Uterus (tissue), 4 donors: ENCODE results near the gene PDGFRB. TPM values are rescaled to one million over a fixed set of nuclear protein-coding genes. Genes with fewer than 3 reads are reported as not detected.
A peak's percentile ranks its signal among the peaks of the same experiment; 100 is the strongest.

Experiments used
- DNase-seq, 2 donors: peaks; one replicate each; pipeline ENCODE4 v3.0.0-alpha.2; 2019 to 2020
- H3K27ac ChIP-seq, 2 donors: fragments of 200-600 bp; sonication (generic); 1 replicate in 1 of 2; 2 replicates in 1 of 2; pipeline ENCODE4 v1.5.1; 2016 to 2018
- H3K27me3 ChIP-seq, 2 donors: fragments of 200-600 bp; sonication (generic); one replicate each; pipeline ENCODE4 v1.5.1; 2018 to 2019; ENCODE audit warnings: control low read depth in 1 of 2
- H3K36me3 ChIP-seq, 2 donors: fragments of 200-600 bp; sonication (generic); one replicate each; pipeline ENCODE4 v1.5.1; 2019; ENCODE audit warnings: control low read depth in 1 of 2
- H3K4me1 ChIP-seq, 2 donors: fragments of 200-600 bp; sonication (generic); one replicate each; pipeline ENCODE4 v1.5.1; 2018 to 2019; ENCODE audit warnings: control low read depth in 1 of 2
- H3K4me3 ChIP-seq, 2 donors: fragments of 200-600 bp; sonication (generic); 1 replicate in 1 of 2; 2 replicates in 1 of 2; pipeline ENCODE4 v1.5.1; 2018 to 2019; ENCODE audit warnings: mild to moderate bottlenecking in 1 of 2
- H3K9me3 ChIP-seq, 2 donors: fragments of 200-600 bp; sonication (generic); one replicate each; pipeline ENCODE4 v1.5.1; 2019; ENCODE audit warnings: control low read depth in 1 of 2
- CTCF ChIP-seq, 4 experiments: fragments of 200-600 bp in 2 of 4; fragments of 450-650 bp in 2 of 4; sonication (generic) in 2 of 4; IDR thresholded peaks; one replicate each; pipeline ENCODE4 v1.5.1; 2016 to 2019; ENCODE audit warnings: antibody characterized with exemption in 4 of 4, mild to moderate bottlenecking in 2 of 4, moderate library complexity in 1 of 4
- POLR2A ChIP-seq, 2 donors: fragments of 450-650 bp; IDR thresholded peaks; one replicate each; pipeline ENCODE4 v1.6.1; 2016; ENCODE audit warnings: antibody characterized with exemption in 2 of 2, mild to moderate bottlenecking in 1 of 2, moderate library complexity in 1 of 2
- intact Hi-C: fragments of 100-400 bp; cut with DNase I; formaldehyde crosslinking; loops from one replicate; pipeline ENCODE4 v1.15.1; 2023; ENCODE audit warnings: low total_unique reads
- total RNA-seq, 4 donors: library from RNA; depleted of rRNA in 3 of 4; stranded (reverse); fragments of >200 nt in 3 of 4; gene quantifications; one replicate each; pipeline versions ENCODE4 v1.1.0 to v1.2.4, GENCODE V29; 2014 to 2023
- donor health status: DM: yes; HTN: yes; CAD: no.

PDGFRB gene
- total RNA-seq, result 100 to 1,000 TPM in 3 of 4 donors, 10 to 100 TPM in 1; 60.2 to 378 (median 235) TPM

GRCh38 chr5:150155258-150156026 lies at the start of gene PDGFRB:
Gene PDGFRB, minus strand, starts transcription at chr5:150155845. Its CDS starts 18,798 bp downstream, at chr5:150137047.
- DNase-seq, result peak; percentile 94 to 97
- Histone ChIP-seq H3K4me1 (peaks cover 0 to 22% of the 10 kb centered on the region in 2 donors), H3K36me3 (no peaks in the 10 kb centered on the region), H3K27me3 (no peaks in the 10 kb centered on the region), H3K4me3 (peak within 1 kb of the TSS; percentile 78 to 86), H3K9me3 (no peaks in the 10 kb centered on the region), H3K27ac (peak within 1 kb of the TSS; percentile 97 to 99)
- TF ChIP-seq POLR2A (IDR thresholded peaks at IDR 0.05), result peak; percentile 89
- peak in 1 of 4 experiments; percentile 25 for TF ChIP-seq CTCF (IDR thresholded peaks at IDR 0.05)
- intact Hi-C loops, result no loop called here

- DNase-seq, result no peak
Measured at GRCh38 chr5:150204590-150204960, 48.9 kb upstream of the PDGFRB start.

GRCh38 chr5:150203832-150204589 lies 48.4 kb upstream of the PDGFRB start:
- H3K36me3 ChIP-seq, result no peaks in the 10 kb centered on the region
- DNase-seq, result no peak
- no peaks in the 10 kb centered on the region for H3K9me3 ChIP-seq
- no peaks in the 10 kb centered on the region for H3K27me3 ChIP-seq
- TF ChIP-seq CTCF (IDR thresholded peaks at IDR 0.05) (no peak), POLR2A (IDR thresholded peaks at IDR 0.05) (no peak)
- H3K4me3 ChIP-seq, result no peak overlapping the region
- no peaks in the 10 kb centered on the region for H3K4me1 ChIP-seq
- intact Hi-C loops, result no loop called here
- no peak overlapping the region for H3K27ac ChIP-seq

More at GRCh38 chr5:150204590-150204960, 48.9 kb upstream of the PDGFRB start:
- intact Hi-C loops, result no loop called here
- no peaks in the 10 kb centered on the region for H3K9me3 ChIP-seq
- H3K4me3 ChIP-seq, result no peak overlapping the region
- H3K27me3 ChIP-seq, result no peaks in the 10 kb centered on the region
- no peaks in the 10 kb centered on the region for H3K4me1 ChIP-seq
- no peak overlapping the region for H3K27ac ChIP-seq
- H3K36me3 ChIP-seq, result no peaks in the 10 kb centered on the region
- TF ChIP-seq CTCF (IDR thresholded peaks at IDR 0.05), result no peak
- no peak for TF ChIP-seq POLR2A (IDR thresholded peaks at IDR 0.05)

- no peak for DNase-seq
- Histone ChIP-seq H3K9me3 (no peaks in the 10 kb centered on the region), H3K27ac (no peak overlapping the region), H3K27me3 (no peaks in the 10 kb centered on the region), H3K4me1 (no peaks in the 10 kb centered on the region), H3K36me3 (no peaks in the 10 kb centered on the region), H3K4me3 (no peak overlapping the region)
- no peak for TF ChIP-seq POLR2A (IDR thresholded peaks at IDR 0.05)
- TF ChIP-seq CTCF (IDR thresholded peaks at IDR 0.05), result no peak
- intact Hi-C loops, result no loop called here
Measured at GRCh38 chr5:150202501-150202900, 46.9 kb upstream of the PDGFRB start.

- no peaks in the 10 kb centered on the region for H3K27me3 ChIP-seq
- no peak overlapping the region for H3K27ac ChIP-seq
- TF ChIP-seq POLR2A (IDR thresholded peaks at IDR 0.05) (no peak), CTCF (IDR thresholded peaks at IDR 0.05) (no peak)
- intact Hi-C loops, result no loop called here
- no peak for DNase-seq
- no peaks in the 10 kb centered on the region for H3K4me1 ChIP-seq
- H3K4me3 ChIP-seq, result no peak overlapping the region
- no peaks in the 10 kb centered on the region for H3K9me3 ChIP-seq
- H3K36me3 ChIP-seq, result no peaks in the 10 kb centered on the region
Measured at GRCh38 chr5:150197476-150197875, 41.8 kb upstream of the PDGFRB start.
